Mesenchymal stem cell (in vitro differentiated cells and primary cell): ENCODE results near the gene LGI1.

Source experiments
- DNase-seq: peaks from one replicate; pipeline ENCODE4 v3.0.0-alpha.2; 2013
- H2AFZ ChIP-seq: one replicate; pipeline ENCODE4 v1.6.1; 2013; ENCODE audit warnings: low read depth, mild to moderate bottlenecking, control low read depth, inconsistent platforms, low read length, moderate library complexity
- H2AK5ac ChIP-seq: 2 replicates; pipeline ENCODE4 v1.6.1; 2013; ENCODE audit warnings: low read length, moderate library complexity, mild to moderate bottlenecking, inconsistent platforms; ENCODE audit not compliant: severe bottlenecking
- H2BK120ac ChIP-seq: one replicate; pipeline ENCODE4 v1.6.1; 2013; ENCODE audit warnings: low read depth, mild to moderate bottlenecking, inconsistent platforms, low read length, moderate library complexity
- H2BK12ac ChIP-seq, 2 experiments: one replicate each; pipeline ENCODE4 v1.6.1; 2013; ENCODE audit warnings: inconsistent platforms in 2 of 2, low read length in 2 of 2, mild to moderate bottlenecking in 2 of 2, moderate library complexity in 2 of 2, control low read depth in 1 of 2
- H2BK15ac ChIP-seq: one replicate; pipeline ENCODE4 v1.6.1; 2013; ENCODE audit warnings: mild to moderate bottlenecking, low read depth, inconsistent platforms; ENCODE audit not compliant: poor library complexity, severe bottlenecking
- H2BK5ac ChIP-seq: 2 replicates; pipeline ENCODE4 v1.6.1; 2013; ENCODE audit warnings: low read depth, mild to moderate bottlenecking, low read length, control low read depth, inconsistent platforms; ENCODE audit not compliant: poor library complexity, severe bottlenecking
- H3K14ac ChIP-seq, 2 experiments: one replicate each; pipeline ENCODE4 v1.6.1; 2013; ENCODE audit warnings: inconsistent platforms in 2 of 2, low read length in 2 of 2, control low read depth in 1 of 2, mild to moderate bottlenecking in 1 of 2, moderate library complexity in 1 of 2
- H3K18ac ChIP-seq, 2 experiments: one replicate each; pipeline ENCODE4 v1.6.1; 2013; ENCODE audit warnings: inconsistent platforms in 2 of 2, low read length in 2 of 2, control low read depth in 1 of 2, low read depth in 1 of 2, mild to moderate bottlenecking in 1 of 2
- H3K23ac ChIP-seq, 2 experiments: one replicate each; pipeline ENCODE4 v1.6.1; 2013; ENCODE audit warnings: inconsistent platforms in 2 of 2, low read length in 2 of 2, mild to moderate bottlenecking in 2 of 2, moderate library complexity in 2 of 2, control low read depth in 1 of 2
- H3K27ac ChIP-seq: 2 replicates; pipeline ENCODE4 v1.5.1; 2013; ENCODE audit warnings: mild to moderate bottlenecking, moderate library complexity, low read length, control low read depth, inconsistent platforms; ENCODE audit not compliant: poor library complexity, severe bottlenecking
- H3K27me3 ChIP-seq, 2 experiments: 2 replicates each; pipeline versions ENCODE4 v1.6.1 to v1.7.0; 2013; ENCODE audit warnings: low read length in 2 of 2, mild to moderate bottlenecking in 2 of 2, moderate library complexity in 2 of 2, control low read depth in 1 of 2, inconsistent platforms in 1 of 2; ENCODE audit not compliant: control insufficient read depth in 1 of 2, insufficient read depth in 1 of 2
- H3K36me3 ChIP-seq, 2 experiments: 2 replicates each; pipeline versions ENCODE4 v1.6.1 to v1.7.0; 2013; ENCODE audit warnings: low read length in 2 of 2, control low read depth in 1 of 2, inconsistent platforms in 1 of 2, low read depth in 1 of 2, mild to moderate bottlenecking in 1 of 2; ENCODE audit not compliant: insufficient read depth in 2 of 2, control insufficient read depth in 1 of 2
- H3K4ac ChIP-seq, 2 experiments: one replicate each; pipeline ENCODE4 v1.6.1; 2013; ENCODE audit warnings: inconsistent platforms in 2 of 2, low read length in 2 of 2, mild to moderate bottlenecking in 2 of 2, moderate library complexity in 2 of 2, control low read depth in 1 of 2, low read depth in 1 of 2
- H3K4me1 ChIP-seq: 2 replicates; pipeline ENCODE4 v1.6.1; 2013; ENCODE audit warnings: low read depth, low read length, control low read depth; ENCODE audit not compliant: control insufficient read depth, insufficient read depth
- H3K4me2 ChIP-seq: 2 replicates; pipeline ENCODE4 v1.6.1; 2013; ENCODE audit warnings: low read length, mild to moderate bottlenecking, inconsistent platforms; ENCODE audit not compliant: poor library complexity, severe bottlenecking
- H3K4me3 ChIP-seq, 2 experiments: 2 replicates each; pipeline versions ENCODE4 v1.5.1 to v1.7.0; 2013; ENCODE audit warnings: low read length in 2 of 2, mild to moderate bottlenecking in 2 of 2, control low read depth in 1 of 2, low read depth in 1 of 2; ENCODE audit not compliant: insufficient read depth in 1 of 2
- H3K79me1 ChIP-seq: replicated peaks from 2 replicates; pipeline ENCODE4 v1.6.1; 2013; ENCODE audit warnings: mild to moderate bottlenecking, control low read depth, low read length, inconsistent platforms; ENCODE audit not compliant: poor library complexity, severe bottlenecking
- H3K9ac ChIP-seq: 2 replicates; pipeline ENCODE4 v1.7.0; 2013; ENCODE audit warnings: mild to moderate bottlenecking, low read length, moderate library complexity
- H3K9me3 ChIP-seq: 2 replicates; pipeline ENCODE4 v1.7.0; 2013; ENCODE audit warnings: mild to moderate bottlenecking, low read length; ENCODE audit not compliant: control insufficient read depth
- H4K8ac ChIP-seq: one replicate; pipeline ENCODE4 v1.6.1; 2013; ENCODE audit warnings: inconsistent platforms, mild to moderate bottlenecking, low read length, moderate library complexity
- H4K91ac ChIP-seq: one replicate; pipeline ENCODE4 v1.6.1; 2013; ENCODE audit warnings: mild to moderate bottlenecking, low read length, inconsistent platforms
- WGBS: methylation state at CpG from one replicate; pipeline ENCODE4 v1.1.7; 2013; ENCODE audit warnings: mixed read lengths; 5-methylcytosine and 5-hydroxymethylcytosine counted together

Gene LGI1

DNA sequence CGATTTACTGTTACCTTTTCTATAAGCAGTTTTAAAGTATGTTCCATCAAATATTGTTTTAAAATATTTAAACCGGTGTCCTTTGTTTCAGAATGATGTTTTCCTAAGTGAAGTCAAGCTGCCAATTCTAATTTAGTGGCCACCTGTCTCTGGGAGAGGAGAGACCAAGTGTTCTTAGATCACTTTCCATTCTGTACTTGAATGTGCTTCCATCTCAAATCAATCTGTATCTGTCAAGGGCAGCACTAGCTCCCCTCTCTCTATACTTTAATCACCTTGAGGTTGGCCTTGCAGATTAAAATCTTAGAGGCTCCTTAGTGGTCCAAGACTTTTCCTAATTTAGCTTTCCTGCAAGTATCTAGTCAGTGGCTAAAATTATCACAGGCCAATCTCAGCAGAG is 49.6 kb downstream of the LGI1 start:
- no peaks in the 10 kb centered on the region for H3K4me1 ChIP-seq
- no peak overlapping the region for H3K14ac ChIP-seq
- no peaks in the 10 kb centered on the region for H3K79me1 ChIP-seq
- no peak overlapping the region for H3K4ac ChIP-seq
- no peak overlapping the region for H3K9ac ChIP-seq
- H3K4me3 ChIP-seq, result no peak overlapping the region
- no peak overlapping the region for H2AK5ac ChIP-seq
- H3K4me2 ChIP-seq, result no peak overlapping the region
- no peak overlapping the region for H4K8ac ChIP-seq
- WGBS, result 93% methylated on average over 1 of the region's 2 CpGs
- no peaks in the 10 kb centered on the region for H3K9me3 ChIP-seq
- H2BK15ac ChIP-seq, result no peak overlapping the region
- H2BK5ac ChIP-seq, result no peak overlapping the region
- H3K18ac ChIP-seq, result no peak overlapping the region
- no peak overlapping the region for H2BK120ac ChIP-seq
- H3K27me3 ChIP-seq, result peaks cover 3 to 32% of the 10 kb centered on the region in 2 experiments
- no peak overlapping the region for H3K23ac ChIP-seq
- no peak overlapping the region for H3K27ac ChIP-seq
- no peak overlapping the region for H4K91ac ChIP-seq
- no peak overlapping the region for H2AFZ ChIP-seq
- no peak for DNase-seq
- no peaks in the 10 kb centered on the region for H3K36me3 ChIP-seq
- no peak overlapping the region for H2BK12ac ChIP-seq

DNA sequence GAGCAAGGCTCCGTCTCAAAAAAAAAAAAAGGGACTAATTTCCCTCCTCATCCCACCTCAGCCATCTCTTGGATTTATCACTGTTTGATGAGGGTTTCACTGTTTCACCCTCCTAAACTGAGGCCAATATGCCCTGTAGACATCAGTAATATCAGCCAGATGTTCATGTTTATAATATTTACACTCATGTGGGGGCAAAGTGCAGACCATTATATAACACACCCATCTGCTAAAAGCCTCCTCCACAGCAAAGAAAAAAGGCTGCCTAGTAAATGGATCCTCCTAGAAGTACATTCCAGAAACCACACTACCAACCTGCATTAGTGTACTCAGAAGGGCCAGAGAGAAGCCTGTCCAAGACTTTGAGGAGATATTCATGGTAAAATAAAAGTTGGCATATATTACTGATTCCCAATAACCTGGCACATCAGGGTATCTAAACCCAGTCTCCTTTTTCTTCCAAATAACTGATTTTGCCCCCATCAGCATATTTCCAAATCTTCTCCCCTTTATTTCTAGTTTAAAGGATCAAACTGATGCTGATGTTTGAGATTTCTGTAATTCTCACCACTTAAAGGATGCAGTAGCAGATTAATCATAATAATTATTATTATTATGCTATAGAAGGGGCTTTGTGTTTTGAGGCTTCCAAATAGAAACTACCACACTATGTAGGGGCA is 55.1 kb downstream of the LGI1 start:
- Histone ChIP-seq H3K79me1 (no peaks in the 10 kb centered on the region), H2BK15ac (no peak overlapping the region), H3K23ac (no peak overlapping the region), H3K4me2 (no peak overlapping the region), H3K9ac (no peak overlapping the region), H3K4ac (no peak overlapping the region), H2BK5ac (no peak overlapping the region), H3K14ac (no peak overlapping the region), H3K4me3 (no peak overlapping the region), H3K18ac (no peak overlapping the region), H3K27ac (no peak overlapping the region), H4K91ac (no peak overlapping the region), H4K8ac (no peak overlapping the region), H3K9me3 (no peaks in the 10 kb centered on the region), H3K27me3 (peaks cover 0 to 17% of the 10 kb centered on the region in 2 experiments), H2AFZ (no peak overlapping the region), H2BK120ac (no peak overlapping the region), H2BK12ac (no peak overlapping the region), H3K4me1 (peaks cover 10% of the 10 kb centered on the region), H3K36me3 (no peaks in the 10 kb centered on the region), H2AK5ac (no peak overlapping the region)
- no peak for DNase-seq
- WGBS, result no CpG with 5 or more reads among the region's 1 CpG

DNA sequence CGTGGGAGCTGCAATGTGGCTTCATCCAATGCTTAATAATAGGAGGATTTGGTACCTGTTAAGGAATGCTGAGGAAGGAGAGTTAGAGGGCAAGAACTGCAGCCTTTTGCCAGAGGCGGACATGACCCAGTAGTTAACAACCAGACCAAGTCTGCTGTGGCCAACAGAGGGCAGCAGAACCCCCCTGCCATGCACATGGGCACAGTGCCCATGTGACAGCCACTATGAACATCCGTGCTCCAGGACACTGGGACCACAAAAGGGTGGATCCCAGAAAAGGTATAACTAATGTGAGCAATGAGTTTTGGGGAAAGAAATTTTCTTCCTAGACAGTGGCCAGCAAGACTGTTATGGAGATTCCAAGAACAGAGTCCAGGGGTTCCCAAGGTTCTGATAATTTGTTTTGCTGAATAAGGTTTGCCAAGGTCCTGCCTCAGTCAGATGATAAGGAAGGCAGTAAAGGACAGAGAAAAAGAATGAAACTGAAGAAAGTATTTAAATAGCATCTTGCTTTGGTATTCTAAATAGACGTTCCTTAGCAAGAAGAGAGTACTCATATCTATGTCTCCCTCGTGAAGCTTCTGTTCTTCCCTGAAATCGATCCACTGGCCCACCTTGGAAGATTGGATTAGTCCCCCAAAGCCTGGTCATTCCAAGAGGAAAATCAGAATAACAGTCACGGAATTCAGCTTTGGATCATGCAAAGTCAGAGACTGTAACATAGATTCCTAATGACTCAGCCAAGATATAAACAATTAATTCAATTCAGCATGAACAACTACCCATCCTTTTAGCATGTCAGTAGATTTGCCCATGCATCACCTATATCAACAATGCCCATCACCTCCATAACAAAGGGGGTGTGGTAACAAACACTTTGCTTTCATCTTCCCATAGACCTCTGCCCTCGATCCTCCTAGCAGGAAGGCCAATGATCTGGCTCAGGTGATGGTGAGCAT is 56.0 kb downstream of the LGI1 start:
- Histone ChIP-seq H2AFZ (no peak overlapping the region), H3K36me3 (no peaks in the 10 kb centered on the region), H3K4me1 (peaks cover 11% of the 10 kb centered on the region), H3K79me1 (no peaks in the 10 kb centered on the region), H3K9ac (no peak overlapping the region), H4K8ac (peak overlapping the region; percentile 76), H4K91ac (peak overlapping the region; percentile 93), H3K27me3 (peaks cover 0 to 18% of the 10 kb centered on the region in 2 experiments), H3K4ac (peak overlapping the region; percentile 9 to 22), H2BK5ac (no peak overlapping the region), H2AK5ac (peak overlapping the region; percentile 75), H2BK15ac (no peak overlapping the region), H2BK12ac (peak overlapping the region; percentile 93 to 94), H2BK120ac (peak overlapping the region; percentile 81), H3K23ac (no peak overlapping the region), H3K18ac (peak overlapping the region; percentile 46 to 67), H3K9me3 (no peaks in the 10 kb centered on the region), H3K14ac (peak overlapping the region in 1 of 2 experiments; percentile 73), H3K27ac (no peak overlapping the region), H3K4me3 (no peak overlapping the region), H3K4me2 (no peak overlapping the region)
- 60% methylated on average over 8 of the region's 8 CpGs for WGBS
- DNase-seq, result peak; percentile 60
